Measurements from ENCODE around the gene GABRA5. TPM values are rescaled to one million over a fixed set of nuclear protein-coding genes. Genes with fewer than 3 reads are reported as not detected.

The GABRA5 gene
- total RNA-seq, 1 experiment from 2014 or later: not detected

DNA sequence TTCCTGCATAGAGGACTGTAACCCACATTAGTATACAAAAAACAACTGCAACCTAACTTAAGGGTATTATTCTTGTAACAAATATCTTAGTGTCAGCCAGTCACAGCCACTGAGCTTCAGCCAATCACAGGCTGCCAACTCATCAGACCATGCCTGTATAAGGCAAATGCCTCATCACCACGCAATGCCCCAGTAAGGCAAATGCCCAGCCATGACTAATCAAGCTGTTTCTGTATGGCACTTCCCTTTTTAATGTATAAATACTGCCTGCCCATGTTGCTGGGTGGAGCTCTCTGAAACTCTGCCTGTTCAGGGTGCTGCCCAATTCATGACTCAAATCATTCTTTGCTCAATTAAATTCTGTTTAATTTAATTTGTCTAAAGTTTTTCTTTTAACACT is 18.4 kb upstream of the GABRA5 start:
- BruUV-seq (replicated peaks): no TSS peak
- H3K27me3 Mint-ChIP-seq (ENCODE audit: unreplicated experiment): no peaks in the 10 kb centered on the region
- H3K4me1 Mint-ChIP-seq (ENCODE audit: low read depth, unreplicated experiment): no peaks in the 10 kb centered on the region
- H3K36me3 Mint-ChIP-seq (ENCODE audit: insufficient read depth, unreplicated experiment): no peaks in the 10 kb centered on the region
- H3K27ac Mint-ChIP-seq (ENCODE audit: unreplicated experiment): no peak overlapping the region
- no peak for TF ChIP-seq CTCF (IDR thresholded peaks at IDR 0.05; ENCODE audit: unreplicated experiment)
- CTCF ChIA-PET: no interaction called here
- H3K9me3 Mint-ChIP-seq (ENCODE audit: low read depth, unreplicated experiment): peaks cover 9% of the 10 kb centered on the region
- DNase-seq: no peak
- intact Hi-C loops (cut with micrococcal nuclease; ENCODE audit: unreplicated experiment): no loop called here
- no peak overlapping the region for H3K4me3 Mint-ChIP-seq (ENCODE audit: low read depth, unreplicated experiment)

DNA sequence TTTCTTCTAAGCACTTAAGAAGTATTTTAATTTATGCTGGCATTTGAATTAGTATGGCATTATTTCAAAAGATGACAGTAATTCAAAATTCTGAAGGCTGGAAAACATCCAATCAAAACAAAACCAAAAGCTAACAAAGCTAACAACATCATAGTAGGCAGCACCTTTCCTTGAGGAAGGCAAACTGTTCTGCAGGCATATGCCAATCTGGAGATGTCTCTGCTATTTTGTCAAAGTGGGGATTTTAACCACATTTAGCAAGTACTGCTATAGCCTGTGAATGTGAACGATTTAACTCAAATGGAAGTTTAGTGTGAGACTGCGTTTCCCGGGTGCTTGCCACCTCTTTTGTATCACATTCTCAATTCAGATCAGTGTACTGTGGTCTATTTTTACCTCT is 16.7 kb upstream of the GABRA5 start:
- CTCF ChIA-PET: no interaction called here
- H3K36me3 Mint-ChIP-seq (ENCODE audit: insufficient read depth, unreplicated experiment): no peaks in the 10 kb centered on the region
- H3K27me3 Mint-ChIP-seq (ENCODE audit: unreplicated experiment): no peaks in the 10 kb centered on the region
- BruUV-seq (replicated peaks): no TSS peak
- H3K4me1 Mint-ChIP-seq (ENCODE audit: low read depth, unreplicated experiment): no peaks in the 10 kb centered on the region
- intact Hi-C loops (cut with micrococcal nuclease; ENCODE audit: unreplicated experiment): no loop called here
- H3K4me3 Mint-ChIP-seq (ENCODE audit: low read depth, unreplicated experiment): no peak overlapping the region
- H3K9me3 Mint-ChIP-seq (ENCODE audit: low read depth, unreplicated experiment): peaks cover 9% of the 10 kb centered on the region
- no peak overlapping the region for H3K27ac Mint-ChIP-seq (ENCODE audit: unreplicated experiment)
- DNase-seq: no peak
- no peak for TF ChIP-seq CTCF (IDR thresholded peaks at IDR 0.05; ENCODE audit: unreplicated experiment)

GRCh38 chr15:26852980-26853379 is 13.9 kb upstream of the GABRA5 start:
- Mint-ChIP-seq H3K4me1 (ENCODE audit: low read depth, unreplicated experiment) (no peaks in the 10 kb centered on the region), H3K27ac (ENCODE audit: unreplicated experiment) (no peak overlapping the region), H3K9me3 (ENCODE audit: low read depth, unreplicated experiment) (peaks cover 12% of the 10 kb centered on the region), H3K27me3 (ENCODE audit: unreplicated experiment) (no peaks in the 10 kb centered on the region), H3K4me3 (ENCODE audit: low read depth, unreplicated experiment) (no peak overlapping the region), H3K36me3 (ENCODE audit: insufficient read depth, unreplicated experiment) (no peaks in the 10 kb centered on the region)
- CTCF ChIA-PET: no interaction called here
- no peak for TF ChIP-seq CTCF (IDR thresholded peaks at IDR 0.05; ENCODE audit: unreplicated experiment)
- intact Hi-C loops (cut with micrococcal nuclease; ENCODE audit: unreplicated experiment): no loop called here
- no TSS peak for BruUV-seq (replicated peaks)
- DNase-seq: no peak

DNA sequence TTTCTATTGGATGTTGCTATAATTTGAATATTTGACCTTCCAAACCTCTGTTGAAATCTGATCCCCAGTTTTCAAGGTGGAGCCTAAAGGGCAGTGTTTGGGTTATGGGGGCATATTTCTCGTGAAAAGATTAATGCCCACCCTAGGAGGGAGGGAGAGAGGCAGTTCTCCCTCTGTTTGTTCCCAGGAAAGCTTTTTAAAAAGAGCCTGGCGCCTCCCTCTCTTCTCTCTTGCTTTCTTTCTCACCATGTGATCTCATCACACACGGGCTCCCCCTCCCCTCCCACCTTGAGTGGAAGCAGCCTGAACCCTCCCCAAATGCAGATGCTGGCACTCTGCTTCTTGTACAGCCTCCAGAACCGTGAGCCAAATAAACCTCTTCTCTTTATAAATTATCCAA is 12.4 kb upstream of the GABRA5 start:
- Mint-ChIP-seq H3K4me1 (ENCODE audit: low read depth, unreplicated experiment) (no peaks in the 10 kb centered on the region), H3K27me3 (ENCODE audit: unreplicated experiment) (no peaks in the 10 kb centered on the region), H3K36me3 (ENCODE audit: insufficient read depth, unreplicated experiment) (no peaks in the 10 kb centered on the region), H3K9me3 (ENCODE audit: low read depth, unreplicated experiment) (peaks cover 6% of the 10 kb centered on the region), H3K4me3 (ENCODE audit: low read depth, unreplicated experiment) (no peak overlapping the region), H3K27ac (ENCODE audit: unreplicated experiment) (no peak overlapping the region)
- intact Hi-C loops (cut with micrococcal nuclease; ENCODE audit: unreplicated experiment): no loop called here
- TF ChIP-seq CTCF (IDR thresholded peaks at IDR 0.05; ENCODE audit: unreplicated experiment): no peak
- BruUV-seq (replicated peaks): no TSS peak
- CTCF ChIA-PET: no interaction called here
- no peak for DNase-seq

Data from Calu3 (cell line).